Fibroblast of mammary gland (primary cell): ENCODE data around the gene NUMB.

Source experiments
- DNase-seq: peaks from one replicate; pipeline ENCODE4 v3.0.0-alpha.2; 2010; ENCODE audit warnings: low read depth
- H3K4me3 ChIP-seq: 2 replicates; pipeline ENCODE4 v1.5.1; 2011; ENCODE audit warnings: low read depth, mild to moderate bottlenecking, low read length, moderate library complexity; ENCODE audit not compliant: control insufficient read depth
- TF ChIP-seq, protein P1 (sequence below): conservative IDR thresholded peaks from 2 replicates; pipeline ENCODE4 v1.5.1; 2011; ENCODE audit warnings: low read depth, low read length, inconsistent platforms; ENCODE audit not compliant: control insufficient read depth, insufficient read depth

Gene NUMB

DNA sequence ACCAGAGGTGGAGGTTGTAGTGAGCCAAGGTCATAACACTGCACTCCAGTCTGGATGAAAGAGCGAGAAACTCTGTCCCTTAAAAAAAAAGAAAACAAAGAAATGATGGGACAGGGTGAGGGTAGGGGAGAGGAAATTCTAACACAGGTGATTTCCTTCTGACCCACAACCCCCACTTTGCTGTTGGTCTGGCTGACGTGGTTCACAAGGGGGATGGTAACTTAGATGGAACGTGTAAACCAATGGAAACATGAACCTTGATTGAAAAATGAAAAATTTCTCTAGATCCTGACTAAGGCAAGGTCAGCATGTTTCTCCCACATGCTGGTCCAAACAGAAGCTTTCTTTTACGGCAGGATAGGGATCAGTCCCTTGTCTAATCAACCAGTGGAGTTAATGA, 16.6 kb upstream of the NUMB start:
- H3K4me3 ChIP-seq, result no peak overlapping the region
- DNase-seq, result no peak
- TF ChIP-seq, protein P1, sequence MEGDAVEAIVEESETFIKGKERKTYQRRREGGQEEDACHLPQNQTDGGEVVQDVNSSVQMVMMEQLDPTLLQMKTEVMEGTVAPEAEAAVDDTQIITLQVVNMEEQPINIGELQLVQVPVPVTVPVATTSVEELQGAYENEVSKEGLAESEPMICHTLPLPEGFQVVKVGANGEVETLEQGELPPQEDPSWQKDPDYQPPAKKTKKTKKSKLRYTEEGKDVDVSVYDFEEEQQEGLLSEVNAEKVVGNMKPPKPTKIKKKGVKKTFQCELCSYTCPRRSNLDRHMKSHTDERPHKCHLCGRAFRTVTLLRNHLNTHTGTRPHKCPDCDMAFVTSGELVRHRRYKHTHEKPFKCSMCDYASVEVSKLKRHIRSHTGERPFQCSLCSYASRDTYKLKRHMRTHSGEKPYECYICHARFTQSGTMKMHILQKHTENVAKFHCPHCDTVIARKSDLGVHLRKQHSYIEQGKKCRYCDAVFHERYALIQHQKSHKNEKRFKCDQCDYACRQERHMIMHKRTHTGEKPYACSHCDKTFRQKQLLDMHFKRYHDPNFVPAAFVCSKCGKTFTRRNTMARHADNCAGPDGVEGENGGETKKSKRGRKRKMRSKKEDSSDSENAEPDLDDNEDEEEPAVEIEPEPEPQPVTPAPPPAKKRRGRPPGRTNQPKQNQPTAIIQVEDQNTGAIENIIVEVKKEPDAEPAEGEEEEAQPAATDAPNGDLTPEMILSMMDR, result no peak

DNA sequence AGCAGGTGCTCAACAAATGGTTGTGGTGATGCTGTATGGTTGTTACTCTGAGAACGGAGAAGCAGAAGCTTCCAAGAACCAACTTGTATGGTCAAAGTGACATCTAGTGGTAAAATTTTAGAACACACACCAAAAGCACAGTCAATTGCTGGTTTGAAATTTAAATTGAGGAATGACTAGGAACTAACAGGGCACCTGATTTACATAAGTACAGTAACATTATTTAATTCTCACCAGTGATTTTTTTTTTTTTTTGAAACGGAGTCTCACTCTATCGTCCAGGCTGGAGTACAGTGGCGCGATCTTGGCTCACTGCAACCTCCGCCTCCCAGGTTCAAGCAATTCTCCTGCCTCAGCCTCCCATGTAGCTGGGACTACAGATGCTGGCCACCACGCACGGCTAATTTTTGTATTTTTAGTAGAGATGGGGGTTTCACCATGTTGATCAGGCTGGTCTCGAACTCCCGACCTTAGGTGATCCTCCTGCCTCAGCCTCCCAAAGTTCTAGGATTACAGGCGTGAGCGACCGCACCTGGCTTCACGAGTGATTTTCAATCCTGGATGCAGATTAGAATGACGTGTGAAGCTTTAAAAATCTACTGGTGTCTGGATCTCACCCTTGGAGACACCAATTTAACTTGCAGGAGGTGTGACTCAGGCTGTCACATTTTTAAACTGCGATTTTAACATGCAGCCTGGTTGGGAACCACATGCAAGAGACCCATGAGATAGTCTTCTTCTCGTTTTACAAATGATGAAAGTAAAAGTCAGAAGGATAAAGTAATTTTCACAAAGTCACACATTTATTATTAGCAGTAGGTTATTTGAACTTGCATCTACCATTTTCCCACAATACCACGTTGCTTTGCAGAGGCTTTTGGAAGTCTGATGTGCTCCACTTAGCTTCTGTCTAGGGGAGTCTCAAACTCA, 14.1 kb upstream of the NUMB start:
- TF ChIP-seq, protein P1, result peak; percentile 76
- H3K4me3 ChIP-seq, result no peak overlapping the region
- peak; percentile 86 for DNase-seq

DNA sequence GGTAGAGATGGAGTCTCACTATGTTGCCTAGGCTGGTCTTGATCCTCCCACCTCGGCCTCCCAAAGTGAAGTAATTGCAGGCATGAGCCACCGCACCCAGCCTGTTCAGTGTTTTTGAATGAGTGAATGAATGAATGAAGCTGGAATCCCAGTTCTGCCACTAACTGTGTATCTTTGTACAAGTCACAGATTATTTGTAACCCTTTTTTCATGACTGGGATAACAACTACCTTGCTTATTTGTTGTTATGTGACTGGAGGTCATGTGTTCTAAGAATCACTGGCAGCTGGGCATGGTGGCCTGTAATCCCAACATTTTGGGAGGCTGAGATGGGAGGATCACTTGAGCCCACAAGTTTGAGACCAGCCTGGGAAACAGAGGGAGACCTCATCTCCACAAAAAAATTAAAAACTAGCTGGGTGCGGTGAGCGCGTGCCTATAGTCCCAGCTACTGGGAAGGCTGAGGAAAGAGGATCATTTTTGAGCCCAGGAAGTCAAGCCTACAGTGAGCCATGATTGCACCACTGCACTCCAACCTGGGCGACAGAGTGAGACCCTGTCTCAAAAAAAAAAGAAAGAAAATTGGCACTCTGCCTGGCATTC, 13.3 kb upstream of the NUMB start:
- DNase-seq, result no peak
- TF ChIP-seq, protein P1, result no peak

DNA sequence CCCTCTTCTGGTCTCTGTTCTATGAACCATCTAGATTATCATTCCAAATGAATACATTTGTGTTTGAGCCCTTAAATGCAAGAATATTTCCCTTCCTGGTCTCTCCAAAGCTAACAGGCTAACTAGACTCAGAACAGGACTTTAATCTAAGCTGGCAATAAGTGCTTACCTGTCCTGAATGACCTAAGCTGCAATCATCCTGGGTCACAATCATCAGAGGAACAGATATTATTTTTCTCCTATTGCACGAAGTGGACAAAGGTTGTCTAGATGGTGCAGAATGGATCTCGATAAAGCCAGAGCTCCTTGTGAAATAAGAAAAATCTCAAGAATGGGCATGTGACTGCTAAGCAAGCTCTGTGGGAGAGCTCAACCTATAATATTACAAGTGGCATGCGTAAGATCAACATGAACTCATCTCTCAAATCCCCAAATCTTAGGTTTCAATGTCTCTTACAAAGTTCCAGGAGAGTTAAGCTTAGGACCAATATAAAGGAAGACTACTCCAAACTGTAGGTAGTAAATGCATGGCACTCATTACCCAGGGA, 10.6 kb upstream of the NUMB start:
- no peak for DNase-seq
- H3K4me3 ChIP-seq, result no peak overlapping the region
- TF ChIP-seq, protein P1, result no peak

More for the DNA sequence above, 13.3 kb upstream of the NUMB start:
- no peak overlapping the region for H3K4me3 ChIP-seq

DNA sequence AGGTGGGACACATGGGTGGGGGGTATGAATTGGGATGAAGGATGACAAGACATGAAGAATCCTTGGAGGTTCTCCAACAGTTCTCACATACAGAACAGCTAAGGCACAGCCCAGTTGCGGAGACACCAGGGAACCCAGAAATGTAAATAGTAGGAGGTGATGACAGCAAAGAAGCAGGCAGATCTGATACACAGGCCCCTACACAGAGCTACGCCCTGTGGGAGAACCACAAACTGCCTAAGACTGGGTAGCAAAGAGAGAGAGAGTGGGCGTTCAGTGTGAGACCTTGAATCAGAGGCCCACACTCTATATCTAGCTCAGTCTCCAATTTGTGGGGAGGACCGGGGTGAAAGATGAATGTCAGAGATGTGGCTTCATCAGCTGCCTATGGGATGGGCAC, 9.5 kb upstream of the NUMB start:
- DNase-seq, result peak; percentile 90
- TF ChIP-seq, protein P1, result no peak
- H3K4me3 ChIP-seq, result no peak overlapping the region

DNA sequence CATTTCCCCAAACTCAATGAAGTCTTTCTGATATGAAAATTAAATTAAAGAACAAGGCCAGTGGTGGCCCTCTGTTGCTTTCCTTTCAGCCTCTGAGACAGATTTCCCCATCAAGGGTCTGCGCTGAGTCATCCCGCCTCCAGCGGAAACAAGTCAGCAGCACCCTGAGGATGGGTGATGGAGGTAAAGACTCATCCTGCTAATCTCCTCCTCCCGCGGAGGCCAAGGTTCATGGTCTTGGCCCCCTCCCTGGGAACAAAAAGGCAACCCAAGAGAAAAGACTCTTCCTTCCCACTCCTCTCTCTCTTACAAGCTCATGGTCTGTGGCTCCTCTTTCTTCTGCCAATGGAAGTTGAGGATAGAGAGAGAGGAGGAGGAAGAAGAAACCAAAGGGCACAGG, 9.0 kb upstream of the NUMB start:
- TF ChIP-seq, protein P1, result no peak
- no peak overlapping the region for H3K4me3 ChIP-seq
- peak; percentile 87 for DNase-seq
